SK-N-SH (cell line): ENCODE measurements around the gene TSC1. TPM values are rescaled to one million over a fixed set of nuclear protein-coding genes. Genes with fewer than 3 reads are reported as not detected.

Source experiments
- CTCF ChIA-PET: fragments of 300-600, 350-600 bp; formaldehyde crosslinking; extraction: SDS; loops from one replicate; lab custom pipeline; 2021; lab: Yijun Ruan, JAX
- POLR2A ChIA-PET: fragments of 350-600 bp; sonication (Branson Sonifier 250); formaldehyde crosslinking; extraction: SDS; loops from one replicate; lab custom pipeline; 2020; ENCODE audit warnings: antibody characterized with exemption, inconsistent platforms; lab: Yijun Ruan, JAX
- DNase-seq: peaks from one replicate; pipeline ENCODE4 v3.0.0; 2012
- H2AFZ ChIP-seq: fragments of 200-600 bp; sonication (generic); 2 replicates; pipeline ENCODE4 v1.8.1; 2016; ENCODE audit warnings: antibody characterized with exemption, mild to moderate bottlenecking, low read depth
- H3F3A ChIP-seq: fragments of 200-600 bp; sonication (generic); replicated peaks from 2 replicates; pipeline ENCODE3; 2016; ENCODE audit warnings: antibody characterized with exemption, mild to moderate bottlenecking; ENCODE audit not compliant: insufficient read depth
- H3K27ac ChIP-seq, 2 experiments: fragments of 200-500 bp in 1 of 2; fragments of 200-600 bp in 1 of 2; sonication (Bioruptor generic) in 1 of 2; sonication (generic), shearing (Covaris generic) in 1 of 2; 2 replicates each; pipeline versions ENCODE4 v1.5.1 to v1.6.1; 2014 to 2016; ENCODE audit warnings: low read depth in 2 of 2, inconsistent platforms in 1 of 2, low read length in 1 of 2, mild to moderate bottlenecking in 1 of 2, mixed read lengths in 1 of 2
- H3K27me3 ChIP-seq: fragments of 200-600 bp; sonication (generic), shearing (Covaris generic); 2 replicates; pipeline ENCODE4 v1.6.1; 2016; ENCODE audit warnings: mixed run types; ENCODE audit not compliant: insufficient read depth
- H3K36me3 ChIP-seq, 2 experiments: fragments of 200-500 bp in 1 of 2; fragments of 200-600 bp in 1 of 2; sonication (Bioruptor generic) in 1 of 2; sonication (generic) in 1 of 2; replicated peaks in 1 of 2; 2 replicates each; pipeline versions ENCODE3 to v1.5.1; 2014 to 2016; ENCODE audit warnings: low read length in 1 of 2, mild to moderate bottlenecking in 1 of 2; ENCODE audit not compliant: insufficient read depth in 2 of 2, control insufficient read depth in 1 of 2
- H3K4me1 ChIP-seq, 2 experiments: fragments of 200-500 bp in 1 of 2; fragments of 200-600 bp in 1 of 2; sonication (Bioruptor generic) in 1 of 2; sonication (generic), shearing (Covaris generic) in 1 of 2; 2 replicates each; pipeline versions ENCODE4 v1.5.1 to v1.6.1; 2014 to 2016; ENCODE audit warnings: low read depth in 1 of 2, low read length in 1 of 2, mixed run types in 1 of 2; ENCODE audit not compliant: insufficient read depth in 2 of 2, control insufficient read depth in 1 of 2
- H3K4me2 ChIP-seq: fragments of 200-600 bp; sonication (generic), shearing (Covaris generic); 2 replicates; pipeline ENCODE4 v1.6.1; 2017; ENCODE audit warnings: mixed run types
- H3K4me3 ChIP-seq, 2 experiments: fragments of 200-500 bp in 1 of 2; fragments of 200-600 bp in 1 of 2; sonication (Bioruptor generic) in 1 of 2; sonication (generic), shearing (Covaris generic) in 1 of 2; 2 replicates each; pipeline versions ENCODE4 v1.5.1 to v1.8.1; 2014 to 2016; ENCODE audit warnings: low read depth in 2 of 2, inconsistent platforms in 1 of 2, low read length in 1 of 2, mild to moderate bottlenecking in 1 of 2, mixed read lengths in 1 of 2, moderate library complexity in 1 of 2
- H3K79me2 ChIP-seq: fragments of 200-600 bp; sonication (generic); 2 replicates; pipeline ENCODE4 v1.8.1; 2017; ENCODE audit warnings: mild to moderate bottlenecking; ENCODE audit not compliant: insufficient read depth
- H3K9ac ChIP-seq: fragments of 200-600 bp; sonication (generic); 2 replicates; pipeline ENCODE4 v1.6.1; 2017; ENCODE audit warnings: mixed run types
- H3K9me2 ChIP-seq: fragments of 200-600 bp; sonication (generic); 2 replicates; pipeline ENCODE4 v1.6.1; 2017; ENCODE audit warnings: mixed run types
- H3K9me3 ChIP-seq: fragments of 200-600 bp; sonication (generic); 2 replicates; pipeline ENCODE4 v1.6.1; 2017; ENCODE audit warnings: mixed run types, mild to moderate bottlenecking, moderate library complexity
- H4K20me1 ChIP-seq: fragments of 200-600 bp; sonication (generic); 2 replicates; pipeline ENCODE4 v1.6.1; 2017; ENCODE audit warnings: mild to moderate bottlenecking, mixed run types; ENCODE audit not compliant: insufficient read depth
- EP300 ChIP-seq, 2 experiments: IDR thresholded peaks; 2 replicates each; pipeline versions ENCODE4 v1.4.0 to v1.6.1; 2012; ENCODE audit warnings: borderline replicate concordance in 1 of 2, low read depth in 1 of 2, low read length in 1 of 2
- EZH2phosphoT487 ChIP-seq: fragments of 200-600 bp; sonication (generic); IDR thresholded peaks from 2 replicates; pipeline ENCODE4 v1.6.1; 2017; ENCODE audit warnings: low read depth, mixed run types, mild to moderate bottlenecking, antibody characterized with exemption, moderate library complexity, borderline replicate concordance
- FOXM1 ChIP-seq: IDR thresholded peaks from 2 replicates; pipeline ENCODE4 v1.4.0; 2012; ENCODE audit warnings: low read depth, mild to moderate bottlenecking
- GABPA ChIP-seq: IDR thresholded peaks from 2 replicates; pipeline ENCODE4 v1.4.0; 2012; ENCODE audit warnings: low read depth, mild to moderate bottlenecking
- GATA2 ChIP-seq: sonication (generic); formaldehyde crosslinking; IDR thresholded peaks from 2 replicates; pipeline ENCODE4 v1.5.0; 2020; ENCODE audit warnings: mild to moderate bottlenecking, missing genetic modification reagents
- MXI1 ChIP-seq: IDR thresholded peaks from 2 replicates; pipeline ENCODE4 v1.6.1; 2012; ENCODE audit warnings: mild to moderate bottlenecking, low read depth, low read length, improper control_type of control experiment
- NRF1 ChIP-seq: IDR thresholded peaks from 2 replicates; pipeline ENCODE4 v1.6.1; 2012; ENCODE audit warnings: low read depth, mild to moderate bottlenecking, low read length
- RAD21 ChIP-seq: IDR thresholded peaks from 2 replicates; pipeline ENCODE4 v1.6.1; 2012; ENCODE audit warnings: mild to moderate bottlenecking, low read length
- REST ChIP-seq: IDR thresholded peaks from 2 replicates; pipeline ENCODE4 v1.6.1; 2012; ENCODE audit warnings: mild to moderate bottlenecking, low read depth, low read length, moderate library complexity
- RFX5 ChIP-seq: IDR thresholded peaks from 2 replicates; pipeline ENCODE4 v1.6.1; 2012; ENCODE audit warnings: mild to moderate bottlenecking, improper control_type of control experiment, low read length
- SIN3A ChIP-seq: IDR thresholded peaks from 2 replicates; pipeline ENCODE4 v1.6.1; 2012; ENCODE audit warnings: low read depth, mild to moderate bottlenecking, low read length, moderate library complexity, borderline replicate concordance
- SMC3 ChIP-seq: IDR thresholded peaks from 2 replicates; pipeline ENCODE4 v1.6.1; 2012; ENCODE audit warnings: low read depth, low read length, improper control_type of control experiment
- TCF12 ChIP-seq: IDR thresholded peaks from 2 replicates; pipeline ENCODE4 v1.4.0; 2012
- USF2 ChIP-seq: fragments of 150-350 bp; IDR thresholded peaks from 2 replicates; pipeline ENCODE4 v1.6.1; 2017; ENCODE audit warnings: antibody characterized with exemption, low read length, low read depth, borderline replicate concordance
- WGBS: methylation state at CpG from one replicate; pipeline ENCODE4 v1.1.6; 2017; ENCODE audit warnings: low lambda C conversion rate; 5-methylcytosine and 5-hydroxymethylcytosine counted together
- polyA plus RNA-seq, 3 experiments: library from polyadenylated mRNA; depleted of rRNA; stranded (reverse); fragments of >200 nt; gene quantifications; 2 replicates each; pipeline ENCODE4 v1.2.3, GENCODE V29; 2012
- TF ChIP-seq, protein P1 (sequence below): IDR thresholded peaks from 2 replicates; pipeline ENCODE4 v1.4.0; 2012; ENCODE audit warnings: low read depth
- TF ChIP-seq, protein P2 (sequence below): IDR thresholded peaks from 2 replicates; pipeline ENCODE4; 2012

TSC1 gene
- polyA plus RNA-seq, 1 of the 3 experiments (the other 2 are of a cell fraction): 18.3 TPM

- H3K79me2 ChIP-seq: no peaks in the 10 kb centered on the region
- no peak for TF ChIP-seq SMC3
- no peak for TF ChIP-seq GATA2 (CRISPR knock-in tag)
- TF ChIP-seq GABPA: no peak
- TF ChIP-seq, protein P1, sequence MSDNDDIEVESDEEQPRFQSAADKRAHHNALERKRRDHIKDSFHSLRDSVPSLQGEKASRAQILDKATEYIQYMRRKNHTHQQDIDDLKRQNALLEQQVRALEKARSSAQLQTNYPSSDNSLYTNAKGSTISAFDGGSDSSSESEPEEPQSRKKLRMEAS: no peak
- no peak for TF ChIP-seq MXI1
- no peak for TF ChIP-seq EZH2phosphoT487
- TF ChIP-seq RAD21: no peak
- TF ChIP-seq TCF12: no peak
- TF ChIP-seq SIN3A: no peak
- no peak for TF ChIP-seq EP300 (IDR thresholded peaks at IDR 0.05; ENCODE audit: borderline replicate concordance in 1 of 2, low read depth in 1 of 2, low read length in 1 of 2)
- TF ChIP-seq REST: no peak
- TF ChIP-seq, protein P2, sequence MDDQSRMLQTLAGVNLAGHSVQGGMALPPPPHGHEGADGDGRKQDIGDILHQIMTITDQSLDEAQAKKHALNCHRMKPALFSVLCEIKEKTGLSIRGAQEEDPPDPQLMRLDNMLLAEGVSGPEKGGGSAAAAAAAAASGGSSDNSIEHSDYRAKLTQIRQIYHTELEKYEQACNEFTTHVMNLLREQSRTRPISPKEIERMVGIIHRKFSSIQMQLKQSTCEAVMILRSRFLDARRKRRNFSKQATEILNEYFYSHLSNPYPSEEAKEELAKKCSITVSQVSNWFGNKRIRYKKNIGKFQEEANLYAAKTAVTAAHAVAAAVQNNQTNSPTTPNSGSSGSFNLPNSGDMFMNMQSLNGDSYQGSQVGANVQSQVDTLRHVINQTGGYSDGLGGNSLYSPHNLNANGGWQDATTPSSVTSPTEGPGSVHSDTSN: no peak
- TF ChIP-seq NRF1: no peak
- no peak for TF ChIP-seq USF2
- no peak for TF ChIP-seq FOXM1
- no peak for TF ChIP-seq RFX5
- peaks cover 60% of the 10 kb centered on the region for H3K27me3 ChIP-seq
- H3K36me3 ChIP-seq: no peaks in the 10 kb centered on the region
- no peak overlapping the region for H3K4me3 ChIP-seq
- no peaks in the 10 kb centered on the region for H3F3A ChIP-seq
- no peaks in the 10 kb centered on the region for H3K9me2 ChIP-seq
- H3K4me1 ChIP-seq: peaks cover 0 to 7% of the 10 kb centered on the region in 2 experiments; a peak in 1 of 4 replicates
- no peak overlapping the region for H3K9ac ChIP-seq
- no peaks in the 10 kb centered on the region for H3K9me3 ChIP-seq
- peak; percentile 15 for DNase-seq
- H2AFZ ChIP-seq: no peak overlapping the region
- peak overlapping the region; percentile 19; the same call in 1 of the 2 replicates for H3K4me2 ChIP-seq
- 38% methylated on average over 5 of the region's 5 CpGs for WGBS
- H3K27ac ChIP-seq: no peak overlapping the region
- POLR2A ChIA-PET: no interaction called here
- CTCF ChIA-PET: interaction anchor here (0.9 to 7.4 kb wide), 4 partner anchors 35 to 721 kb away, joined by 3 to 43 read pairs (median 11); partner anchors contain the start of gene TSC1
- no peaks in the 10 kb centered on the region for H4K20me1 ChIP-seq
Observed at GRCh38 chr9:132980157-132980556, 35.7 kb upstream of the TSC1 start.
